Breast epithelium (tissue), 3 donors: ENCODE measurements around the gene PDE1C.

Source experiments
- POLR2A ChIP-seq: fragments of 450-650 bp; IDR thresholded peaks from one replicate; pipeline ENCODE4 v1.6.1; 2016; ENCODE audit warnings: antibody characterized with exemption, mild to moderate bottlenecking, moderate library complexity
- POLR2AphosphoS5 ChIP-seq, 3 donors: sonication (generic); formaldehyde crosslinking; IDR thresholded peaks; one replicate each; pipeline ENCODE4 v1.6.1; 2017; ENCODE audit warnings: antibody characterized with exemption in 3 of 3
- TF ChIP-seq, protein P1 (sequence below), 3 donors: fragments of 450-650 bp; IDR thresholded peaks; one replicate each; pipeline ENCODE4 v1.5.1; 2016 to 2017; ENCODE audit warnings: antibody characterized with exemption in 3 of 3, mild to moderate bottlenecking in 3 of 3, moderate library complexity in 3 of 3

DNA sequence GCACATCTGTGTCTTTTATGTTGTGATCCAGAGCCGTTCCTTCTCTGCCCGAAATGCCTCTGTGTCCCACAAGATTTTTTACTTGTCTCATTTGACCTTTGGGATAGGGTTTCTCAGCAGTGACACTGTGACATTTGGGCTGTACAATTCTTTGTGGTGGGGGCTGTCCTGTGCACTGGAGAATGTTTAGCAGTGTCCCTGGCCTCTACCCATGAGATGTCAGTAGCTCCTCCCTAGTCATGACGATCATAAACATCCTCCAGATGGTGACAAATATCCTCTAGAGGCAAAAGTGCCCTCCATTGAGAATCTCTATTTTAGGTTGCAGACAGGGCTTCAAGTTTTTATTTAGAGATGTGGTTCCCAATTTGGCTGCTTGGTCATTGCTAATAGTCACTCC is 291.9 kb downstream of the PDE1C start:
- TF ChIP-seq, protein P1, sequence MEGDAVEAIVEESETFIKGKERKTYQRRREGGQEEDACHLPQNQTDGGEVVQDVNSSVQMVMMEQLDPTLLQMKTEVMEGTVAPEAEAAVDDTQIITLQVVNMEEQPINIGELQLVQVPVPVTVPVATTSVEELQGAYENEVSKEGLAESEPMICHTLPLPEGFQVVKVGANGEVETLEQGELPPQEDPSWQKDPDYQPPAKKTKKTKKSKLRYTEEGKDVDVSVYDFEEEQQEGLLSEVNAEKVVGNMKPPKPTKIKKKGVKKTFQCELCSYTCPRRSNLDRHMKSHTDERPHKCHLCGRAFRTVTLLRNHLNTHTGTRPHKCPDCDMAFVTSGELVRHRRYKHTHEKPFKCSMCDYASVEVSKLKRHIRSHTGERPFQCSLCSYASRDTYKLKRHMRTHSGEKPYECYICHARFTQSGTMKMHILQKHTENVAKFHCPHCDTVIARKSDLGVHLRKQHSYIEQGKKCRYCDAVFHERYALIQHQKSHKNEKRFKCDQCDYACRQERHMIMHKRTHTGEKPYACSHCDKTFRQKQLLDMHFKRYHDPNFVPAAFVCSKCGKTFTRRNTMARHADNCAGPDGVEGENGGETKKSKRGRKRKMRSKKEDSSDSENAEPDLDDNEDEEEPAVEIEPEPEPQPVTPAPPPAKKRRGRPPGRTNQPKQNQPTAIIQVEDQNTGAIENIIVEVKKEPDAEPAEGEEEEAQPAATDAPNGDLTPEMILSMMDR (IDR thresholded peaks at IDR 0.05) = no peak
- TF ChIP-seq POLR2AphosphoS5 (IDR thresholded peaks at IDR 0.05) (no peak), POLR2A (no peak)
